HG02798 (cell line): ENCODE data around the gene ZRANB3.
"Not testable (repeated sequence)": the region's sequence is repeated elsewhere in the genome, so short reads cannot be mapped to it uniquely, and the experiment has no call there.

ENCODE experiments used
- ATAC-seq: cut with Tn5 transposase; IDR thresholded peaks from one replicate; pipeline ENCODE4 v1.9.1; 2021; ENCODE audit warnings: mild to moderate bottlenecking; ENCODE audit not compliant: unreplicated experiment, poor library complexity

The ZRANB3 gene

DNA sequence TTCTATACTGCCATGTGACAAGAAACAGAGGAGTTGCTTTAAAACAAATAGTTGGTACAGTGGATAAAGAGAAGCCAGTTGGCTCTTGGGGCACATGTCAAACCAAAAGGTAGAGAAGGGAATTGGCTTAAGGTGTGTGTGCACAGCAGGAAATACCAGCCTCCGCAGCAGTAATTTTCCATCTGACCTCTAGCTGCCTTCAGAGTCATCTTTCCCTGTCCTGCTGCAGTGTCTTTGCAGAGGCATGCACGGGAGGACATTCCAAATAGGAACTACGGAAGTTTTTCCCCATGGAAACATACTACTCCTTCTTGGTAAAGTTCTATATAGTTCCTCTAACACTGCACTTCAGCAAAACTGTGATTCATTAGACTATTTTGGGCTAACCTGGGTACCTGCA, 379.4 kb downstream of the ZRANB3 start:
- no peak for ATAC-seq

DNA sequence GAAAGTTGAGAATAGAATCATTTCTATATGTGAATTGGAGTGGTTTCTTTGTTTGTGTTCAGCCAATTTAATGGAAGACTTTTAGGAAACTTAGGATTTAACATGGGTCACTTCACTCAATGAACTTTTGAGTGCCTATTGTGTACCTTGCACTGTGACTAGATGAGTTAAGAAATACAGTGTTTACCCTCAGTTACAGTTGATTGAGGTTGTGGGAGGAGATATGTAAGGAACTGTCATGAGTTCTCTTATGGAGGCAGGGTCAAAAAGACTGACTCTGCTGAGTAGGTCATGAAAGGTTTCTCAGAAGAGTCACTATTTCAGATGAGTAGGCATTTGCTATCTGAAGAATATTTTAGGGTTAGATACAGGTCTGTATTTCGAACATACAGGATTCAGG, 380.3 kb downstream of the ZRANB3 start:
- ATAC-seq, result no peak

DNA sequence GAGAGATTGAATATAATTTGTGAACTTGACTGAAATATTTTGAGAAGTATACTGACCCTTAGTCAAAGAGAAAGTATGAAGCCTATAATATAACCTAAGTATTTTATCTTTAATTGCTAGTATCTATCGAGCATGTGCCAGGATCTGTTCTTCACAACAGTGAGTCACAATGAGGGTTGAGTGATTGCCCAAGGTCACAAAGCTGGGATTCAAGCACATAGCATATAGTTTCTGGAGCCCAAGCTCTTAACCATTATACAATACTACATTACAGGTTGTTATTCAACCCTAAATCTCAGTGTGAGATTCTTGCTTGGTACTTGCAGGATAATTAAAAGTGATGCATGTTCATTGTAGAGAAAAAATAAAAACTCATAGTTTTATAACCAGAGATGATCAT, 381.8 kb downstream of the ZRANB3 start:
- no peak for ATAC-seq

DNA sequence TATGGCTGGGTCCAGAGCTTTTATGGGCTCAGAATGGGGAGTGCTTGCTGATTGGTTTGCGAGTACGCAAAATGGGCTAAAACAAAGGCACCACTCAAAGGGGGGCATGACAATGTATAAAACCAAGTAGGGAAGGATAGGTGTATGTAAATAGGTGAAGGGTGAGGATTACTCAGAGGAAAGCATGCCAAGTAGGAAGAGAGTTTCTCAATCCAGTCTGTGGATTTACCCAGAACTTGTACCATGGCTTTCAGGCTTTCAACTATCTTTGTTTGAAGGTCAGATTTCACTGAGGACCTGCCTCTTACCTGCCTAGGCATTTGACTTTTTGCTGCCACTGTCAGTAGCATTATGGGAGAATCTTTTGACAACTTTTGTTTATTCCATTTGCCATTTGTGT, 386.7 kb downstream of the ZRANB3 start:
- ATAC-seq, result no peak

DNA sequence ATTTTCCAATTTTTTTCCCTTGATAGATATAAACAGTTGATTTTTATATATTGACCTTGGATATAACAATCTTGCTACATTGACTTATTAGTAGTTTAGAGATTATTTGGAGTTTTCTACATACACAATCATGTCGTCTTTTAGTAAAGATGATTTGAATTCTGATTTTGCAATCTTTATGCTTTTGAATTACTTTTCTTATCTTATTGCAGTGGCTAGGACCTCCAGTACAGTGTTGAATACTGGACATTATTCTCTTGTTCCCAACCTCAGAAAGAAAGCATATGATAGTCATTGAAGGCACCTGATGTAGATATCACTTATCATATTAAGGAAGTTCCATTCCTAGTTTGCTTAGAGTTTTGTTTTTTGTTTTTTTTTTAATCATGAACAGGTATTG, 388.7 kb downstream of the ZRANB3 start:
- no peak for ATAC-seq

DNA sequence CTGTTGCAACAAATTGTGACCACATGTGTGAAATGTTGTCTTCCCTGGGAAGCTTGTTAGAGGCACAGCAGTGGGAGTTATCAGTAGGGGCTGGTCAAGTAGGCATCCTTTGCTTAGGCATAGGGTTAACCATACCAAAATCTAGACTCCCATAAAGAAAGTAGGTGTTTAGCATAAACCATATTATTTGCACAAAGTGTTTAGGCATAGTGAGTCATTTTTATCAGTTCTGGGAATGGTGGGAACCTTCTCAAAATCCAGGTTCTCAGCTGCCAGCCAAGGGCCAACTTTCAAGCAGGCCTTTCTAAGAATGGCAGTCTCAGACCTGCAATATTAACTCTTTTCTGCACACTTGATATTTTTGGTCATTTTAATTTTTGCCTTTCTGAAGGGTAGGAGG, 390.4 kb downstream of the ZRANB3 start:
- no peak for ATAC-seq

DNA sequence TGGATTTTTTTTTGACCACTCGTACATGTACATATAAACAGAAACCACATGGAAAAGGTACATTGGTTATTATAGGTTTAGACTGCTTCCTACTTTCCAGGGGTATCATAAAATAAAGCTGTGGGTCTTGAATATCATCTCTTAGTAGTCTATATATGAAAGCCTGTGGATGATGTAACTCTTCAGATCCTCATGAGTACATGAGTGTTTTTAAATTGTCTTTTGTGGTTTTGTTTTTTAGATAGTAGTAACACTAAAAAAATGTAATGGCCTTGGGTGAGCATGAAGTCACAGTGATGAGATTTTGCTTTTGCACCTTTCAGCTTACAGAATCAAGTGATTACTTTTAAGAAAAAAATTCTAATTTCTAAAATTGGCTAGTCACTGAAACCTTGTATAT, 398.7 kb downstream of the ZRANB3 start:
- no peak for ATAC-seq

DNA sequence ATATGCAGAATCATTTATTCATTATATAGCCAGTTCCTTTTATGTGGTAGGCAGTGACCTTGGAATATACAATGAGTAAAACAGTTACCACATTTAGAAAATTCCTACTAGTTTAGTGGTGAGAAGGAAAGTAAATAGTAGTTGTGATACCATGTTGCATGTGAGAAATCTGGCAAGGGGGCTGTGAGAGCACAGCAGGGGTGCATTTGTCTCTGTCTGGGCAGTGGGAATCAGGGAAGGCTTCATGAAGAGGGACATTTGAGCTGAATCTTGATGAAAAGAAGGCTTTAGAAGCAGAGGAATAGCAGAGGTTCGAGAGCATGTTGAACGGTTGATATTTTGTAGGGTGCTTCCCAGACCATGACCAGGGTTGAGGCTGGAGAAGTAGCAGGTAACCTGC, 400.3 kb downstream of the ZRANB3 start:
- ATAC-seq, result no peak

DNA sequence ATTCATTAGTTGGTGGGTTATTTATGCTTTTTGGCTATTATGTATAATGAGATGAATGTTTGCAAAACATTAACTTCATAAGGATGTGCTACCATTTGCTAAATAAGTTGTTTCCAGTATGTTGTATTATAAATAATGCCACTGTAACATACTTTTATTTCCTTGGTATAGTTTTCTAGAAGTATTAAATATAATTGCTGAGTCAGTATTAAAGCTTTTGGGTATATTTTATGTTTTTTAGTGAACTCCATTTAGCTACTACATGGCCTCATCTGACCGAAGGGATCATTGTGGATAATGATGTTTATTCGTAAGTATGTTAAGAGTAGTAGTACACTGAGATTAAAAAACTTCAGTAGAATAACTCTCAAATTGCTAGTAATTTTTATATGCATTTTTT, 405.1 kb downstream of the ZRANB3 start:
- no peak for ATAC-seq

DNA sequence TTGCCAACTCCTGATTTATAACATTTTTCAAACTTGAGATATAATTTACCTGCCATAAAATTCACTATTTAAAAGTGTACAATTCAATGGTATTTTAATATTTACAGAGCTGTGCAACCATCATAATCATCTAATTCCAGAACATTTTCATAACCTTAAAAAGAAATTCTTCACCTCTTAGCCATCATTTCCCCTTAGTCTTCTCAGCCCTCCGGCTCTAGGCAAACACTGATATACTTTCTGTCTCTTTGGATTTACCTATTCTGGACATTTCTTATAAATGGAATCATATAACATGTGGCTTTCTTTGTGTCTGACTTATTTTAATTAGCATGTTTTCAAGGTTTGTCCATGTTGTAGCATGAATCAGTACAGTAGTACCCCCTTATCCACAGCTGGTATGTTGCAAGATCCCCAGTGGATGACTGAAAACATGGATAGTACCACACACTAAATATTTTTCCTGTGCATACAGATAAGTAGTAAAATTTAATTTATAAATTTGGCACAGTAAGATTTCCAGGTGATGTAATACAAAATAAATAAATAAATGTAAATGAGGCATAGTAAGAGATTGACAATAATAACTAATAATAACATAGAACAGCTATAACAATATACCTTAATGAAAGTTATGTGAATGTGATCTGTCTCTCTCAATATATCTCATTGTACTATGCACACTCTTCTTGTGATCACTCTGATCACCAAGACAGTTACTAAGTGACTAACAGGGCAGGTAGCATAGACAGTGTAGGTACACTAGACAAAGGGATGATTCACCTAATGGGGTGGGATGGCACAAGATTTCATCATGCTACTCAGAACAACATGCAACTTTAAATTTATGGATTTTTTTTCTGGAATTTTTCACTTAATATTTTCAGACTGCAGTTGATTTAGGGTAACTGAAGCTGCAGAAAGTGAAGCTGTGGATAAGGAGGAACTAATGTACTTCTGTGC, 405.8 kb downstream of the ZRANB3 start:
- ATAC-seq, result no peak

DNA sequence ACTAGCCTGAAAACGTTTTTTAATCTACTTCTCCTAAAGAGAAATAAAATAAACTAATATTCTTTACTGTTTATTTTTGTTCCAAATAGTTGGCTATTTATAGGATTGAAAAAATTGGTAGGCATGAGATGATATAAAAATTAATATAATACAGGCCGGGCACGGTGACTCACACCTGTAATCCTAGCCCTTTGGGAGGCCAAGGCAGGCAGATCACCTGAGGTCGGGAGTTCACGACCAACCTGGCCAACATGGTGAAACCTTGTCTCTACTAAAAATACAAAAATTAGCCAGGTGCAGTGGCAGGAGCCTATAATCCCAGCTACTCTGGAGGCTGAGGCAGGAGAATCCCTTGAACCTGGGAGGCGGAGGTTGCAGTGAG, 409.4 kb downstream of the ZRANB3 start:
- not testable (repeated sequence) for ATAC-seq

DNA sequence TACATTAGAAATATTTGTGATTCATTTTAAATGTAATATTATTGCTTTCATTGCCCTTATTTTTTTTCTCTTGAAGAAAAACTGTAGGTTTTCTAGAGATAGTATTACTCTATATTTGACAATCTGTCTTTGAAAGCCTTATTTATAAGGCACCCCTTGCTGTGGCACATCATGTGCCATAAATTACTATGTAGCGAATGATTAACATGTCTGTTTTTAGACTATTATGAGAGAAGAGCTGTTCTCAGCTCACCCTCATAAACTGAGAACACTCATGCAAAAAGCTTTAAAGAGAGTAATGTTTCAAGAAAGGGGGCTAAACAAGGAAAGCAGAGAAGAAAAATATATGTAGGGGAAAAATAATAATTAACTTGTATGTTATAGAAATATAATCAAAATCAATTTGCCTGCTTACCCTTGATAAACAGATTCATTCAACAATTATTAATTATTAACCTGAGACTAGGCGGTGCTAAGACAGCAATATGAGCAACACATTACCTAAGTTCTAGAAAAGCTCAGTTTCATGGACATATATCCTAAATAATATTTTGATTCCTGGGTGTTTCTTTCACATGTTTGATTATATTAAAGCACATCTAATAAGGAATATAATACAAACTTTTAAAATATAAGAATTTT, 409.9 kb downstream of the ZRANB3 start:
- no peak for ATAC-seq

DNA sequence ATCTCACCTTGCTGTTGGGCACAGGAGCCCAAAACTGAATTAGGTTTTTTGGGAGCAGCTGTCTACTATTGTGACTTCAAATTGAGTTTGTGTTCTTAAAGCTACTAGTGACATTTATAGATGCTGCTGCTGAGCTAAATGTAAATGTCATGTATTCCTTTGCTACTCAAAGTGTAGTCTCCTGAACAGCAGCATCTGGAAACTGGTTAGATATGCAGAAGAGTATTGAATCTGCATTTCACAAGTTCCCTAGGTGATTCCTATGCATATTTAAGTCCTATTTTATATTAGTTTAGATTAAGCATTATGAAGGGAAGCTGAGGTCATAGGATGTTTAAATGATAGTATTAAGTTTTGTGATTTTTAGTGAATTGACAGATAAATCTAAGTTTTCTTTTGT, 411.4 kb downstream of the ZRANB3 start:
- no peak for ATAC-seq

DNA sequence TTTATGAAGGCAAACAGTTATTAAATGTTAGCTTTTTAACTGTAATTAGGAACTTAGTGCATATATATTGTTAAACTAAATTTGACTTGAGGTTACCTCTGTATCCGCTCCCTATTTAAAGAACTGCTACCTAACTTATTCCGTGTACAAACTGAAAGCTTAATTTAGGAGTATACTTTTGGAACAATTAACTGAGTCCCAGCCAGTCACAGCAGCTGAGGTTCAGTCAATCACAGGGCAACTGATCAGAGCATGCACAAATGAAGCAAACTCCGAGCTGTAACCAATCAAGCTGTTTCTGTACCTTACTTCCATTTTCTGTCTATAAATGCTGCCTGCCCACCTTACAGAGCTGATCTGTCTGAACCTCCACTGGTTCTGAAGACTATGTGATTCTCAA, 417.7 kb downstream of the ZRANB3 start:
- no peak for ATAC-seq

DNA sequence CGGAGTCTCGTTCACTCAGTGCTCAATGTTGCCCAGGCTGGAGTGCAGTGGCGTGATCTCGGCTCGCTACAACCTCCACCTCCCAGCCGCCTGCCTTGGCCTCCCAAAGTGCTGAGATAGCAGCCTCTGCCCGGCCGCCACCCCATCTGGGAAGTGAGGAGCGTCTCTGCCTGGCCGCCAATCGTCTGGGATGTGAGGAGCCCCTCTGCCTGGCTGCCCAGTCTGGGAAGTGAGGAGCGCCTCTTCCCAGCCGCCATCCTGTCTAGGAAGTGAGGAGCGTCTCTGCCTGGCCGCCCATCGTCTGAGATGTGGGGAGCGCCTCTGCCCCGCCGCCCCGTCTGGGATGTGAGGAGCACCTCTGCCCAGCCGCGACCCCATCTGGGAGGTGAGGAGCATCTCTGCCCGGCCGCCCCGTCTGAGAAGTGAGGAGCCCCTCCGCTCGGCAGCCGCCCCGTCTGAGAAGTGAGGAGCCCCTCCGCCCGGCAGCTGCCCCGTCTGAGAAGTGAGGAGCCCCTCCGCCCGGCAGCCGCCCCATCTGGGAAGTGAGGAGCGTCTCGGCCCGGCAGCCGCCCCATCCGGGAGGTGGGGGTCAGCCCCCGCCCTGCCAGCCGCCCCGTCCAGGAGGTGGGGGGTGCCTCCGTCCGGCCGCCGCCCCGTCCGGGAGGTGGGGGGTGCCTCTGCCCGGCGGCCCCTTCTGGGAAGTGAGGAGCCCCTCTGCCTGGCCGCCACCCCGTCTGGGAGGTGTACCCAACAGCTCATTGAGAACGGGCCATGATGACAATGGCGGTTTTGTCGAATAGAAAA, 425.3 kb downstream of the ZRANB3 start:
- ATAC-seq, result not testable (repeated sequence)

DNA sequence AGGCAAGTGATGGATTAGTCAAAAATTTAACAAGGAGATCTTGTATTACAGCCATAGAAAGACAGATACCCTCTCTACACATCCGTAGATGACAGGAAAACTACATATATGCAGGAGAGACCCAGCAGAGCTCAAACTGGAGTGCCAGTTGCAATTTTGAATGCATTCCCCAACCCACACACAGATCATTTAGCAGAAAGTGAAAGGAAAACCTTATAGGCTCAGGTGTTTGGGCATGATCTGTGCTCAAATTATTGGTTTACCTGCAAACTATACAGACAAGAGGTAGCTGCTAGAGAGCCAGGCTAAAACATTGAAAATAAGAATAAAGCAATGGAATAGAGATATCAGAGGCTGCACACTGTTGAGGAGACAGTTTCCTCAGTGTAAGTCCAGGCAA, 427.2 kb downstream of the ZRANB3 start:
- no peak for ATAC-seq

DNA sequence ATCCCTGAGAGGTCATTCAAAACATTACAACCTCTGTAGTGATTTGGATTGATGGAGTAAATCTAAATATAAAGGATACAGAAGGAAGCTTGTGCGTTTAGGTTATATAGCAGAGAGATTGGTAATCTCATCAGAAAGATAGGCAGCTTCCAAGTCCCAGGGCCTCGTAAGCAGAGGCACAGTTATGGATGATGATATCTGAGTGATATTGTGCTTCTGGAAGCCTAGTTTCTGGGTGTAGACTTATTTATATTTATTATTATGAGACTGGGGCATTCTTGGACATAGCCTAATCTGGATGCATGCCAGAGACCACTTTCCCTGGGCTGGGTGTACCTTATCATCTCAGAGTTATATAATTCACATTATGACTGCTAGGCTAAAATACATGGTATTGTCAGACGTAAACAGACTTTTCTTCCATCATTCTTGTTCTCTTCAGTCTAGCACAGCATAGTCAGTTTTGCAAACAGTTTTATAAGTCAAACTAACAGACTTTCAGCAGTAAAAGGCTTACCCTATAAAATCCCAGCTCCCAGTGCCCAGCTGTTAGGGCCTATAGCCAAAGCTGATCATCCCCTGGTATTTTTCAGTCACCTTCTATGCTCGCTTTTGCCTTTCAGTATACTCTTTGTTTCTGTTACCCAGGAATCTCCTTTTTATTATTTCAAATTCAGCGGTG, 431.1 kb downstream of the ZRANB3 start:
- ATAC-seq, result no peak

DNA sequence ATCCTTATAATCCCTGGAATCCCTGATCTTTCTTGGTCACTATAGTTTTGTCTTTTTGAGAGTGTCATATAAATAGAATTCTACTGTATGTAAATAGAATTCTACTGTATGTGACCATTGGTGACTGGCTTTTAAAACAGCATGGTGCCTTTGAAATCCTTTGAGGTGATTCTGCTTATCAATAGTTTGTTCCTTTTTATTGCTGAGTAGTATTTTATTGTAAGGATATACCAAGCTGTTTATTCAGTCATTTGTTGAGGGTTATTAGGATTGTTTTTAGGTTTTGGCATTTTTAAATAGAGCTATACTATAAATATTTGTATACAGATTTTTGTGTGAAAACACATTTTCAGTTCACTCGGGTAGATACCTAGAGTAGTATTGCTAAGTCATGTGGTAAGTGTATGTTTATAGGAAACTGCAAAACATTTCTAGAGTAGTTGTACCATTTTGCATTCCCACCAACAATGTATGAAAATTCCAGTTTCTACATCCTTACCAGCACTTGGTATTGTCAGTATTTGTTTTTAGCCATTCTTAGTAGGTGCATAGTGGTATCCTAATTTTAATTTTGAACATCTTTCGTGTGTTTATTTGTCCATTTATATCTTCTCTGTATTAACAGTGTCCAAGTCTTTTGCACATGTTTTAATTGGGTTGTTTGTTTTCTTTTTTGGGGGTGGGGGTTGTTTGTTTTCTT, 433.3 kb downstream of the ZRANB3 start:
- ATAC-seq, result no peak

DNA sequence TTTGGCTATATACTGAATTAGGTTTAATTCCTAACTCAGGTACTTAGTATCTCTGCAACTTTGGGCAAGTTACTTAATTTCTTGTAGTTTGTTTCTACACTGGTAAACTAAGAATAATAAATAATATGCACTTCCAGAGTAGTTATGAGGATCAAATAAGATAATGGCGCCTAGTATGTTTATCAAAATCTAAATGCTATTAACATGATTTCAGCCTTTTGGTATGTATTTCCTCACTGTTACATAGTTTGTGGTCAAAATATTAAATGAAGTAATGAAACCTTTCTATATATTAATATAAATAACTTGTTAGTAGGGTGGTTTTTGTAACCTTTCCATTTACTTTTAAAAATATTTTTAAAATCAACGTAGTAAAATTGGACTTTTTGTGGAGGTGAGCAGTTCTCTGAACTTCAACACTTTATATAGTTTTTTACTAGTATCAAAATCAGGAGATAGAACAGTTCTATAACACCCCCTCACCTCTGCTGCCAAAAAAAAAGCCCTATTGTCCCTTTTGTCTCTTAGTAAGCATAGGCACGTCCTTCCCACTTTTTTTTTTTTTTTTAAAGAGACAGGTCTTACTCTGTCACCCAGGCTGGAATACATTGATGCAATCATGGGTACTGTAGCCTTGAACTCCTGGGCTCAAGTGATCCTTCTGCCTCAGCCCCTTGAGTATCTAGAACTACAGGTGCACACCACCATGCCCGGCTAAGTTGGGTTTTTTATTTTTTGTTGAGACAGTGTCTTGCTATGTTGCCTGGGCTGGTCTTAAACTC, 434.2 kb downstream of the ZRANB3 start:
- no peak for ATAC-seq
